HT1080 (cell line): ENCODE measurements around the gene SH3BP2. TPM values are rescaled to one million over a fixed set of nuclear protein-coding genes. Genes with fewer than 3 reads are reported as not detected.

Experiments
- DNase-seq: peaks from one replicate; pipeline ENCODE4 v3.0.0-alpha.2; 2015; ENCODE audit warnings: low read depth
- total RNA-seq: library from RNA; depleted of rRNA; stranded (reverse); fragments of >200 nt; shearing (Covaris generic); gene quantifications from 2 replicates; pipeline ENCODE4 v1.2.3, GENCODE V29; 2014

The SH3BP2 gene
- total RNA-seq, 1 experiment from 2014 or later, result 35.1 TPM

DNA sequence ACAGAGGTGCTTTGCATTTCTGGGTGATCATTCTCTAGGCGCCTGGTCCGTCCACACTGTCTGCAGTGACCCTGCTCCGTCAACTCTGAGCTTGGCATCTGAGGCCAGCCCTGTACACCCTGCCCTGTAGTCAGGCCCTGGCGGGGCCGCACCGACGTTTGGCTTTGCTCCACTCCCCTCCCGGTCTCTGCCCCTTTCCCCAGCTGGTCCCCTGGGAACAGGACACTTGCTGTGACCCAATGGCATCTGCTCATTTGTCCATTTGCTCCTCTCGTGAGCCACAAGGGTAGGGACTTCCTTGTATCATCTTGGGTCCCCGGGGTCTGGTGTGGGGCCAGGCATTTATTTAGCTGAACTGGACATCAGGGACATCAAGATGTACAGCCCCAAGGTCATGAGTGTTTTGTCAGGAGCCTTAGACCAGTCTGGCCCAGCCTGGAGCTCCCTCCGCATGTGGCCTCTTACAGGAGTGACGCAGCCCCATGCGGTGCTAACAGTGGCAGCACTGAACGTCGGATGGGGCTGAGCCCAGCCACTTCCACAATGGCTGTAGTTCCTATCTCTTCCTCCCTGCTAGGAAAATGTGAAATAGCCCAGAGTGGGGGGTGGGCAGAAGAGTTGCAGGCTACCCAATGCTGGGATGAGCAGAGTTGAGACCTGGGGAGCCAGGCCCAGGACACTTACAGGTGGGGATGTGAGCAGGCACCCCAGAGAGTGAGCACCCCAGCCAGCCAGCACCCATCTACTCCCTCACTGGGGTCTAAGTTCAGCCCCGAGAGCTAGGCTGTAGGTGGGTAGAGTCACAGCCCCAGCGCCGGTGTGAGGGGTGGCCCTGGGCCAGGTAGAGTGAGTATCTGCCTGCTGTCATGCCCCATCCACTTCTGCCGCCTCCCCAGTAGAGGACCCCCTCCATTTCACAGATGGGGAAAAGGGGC, 2.0 kb upstream of the SH3BP2 start:
- DNase-seq, result no peak

DNA sequence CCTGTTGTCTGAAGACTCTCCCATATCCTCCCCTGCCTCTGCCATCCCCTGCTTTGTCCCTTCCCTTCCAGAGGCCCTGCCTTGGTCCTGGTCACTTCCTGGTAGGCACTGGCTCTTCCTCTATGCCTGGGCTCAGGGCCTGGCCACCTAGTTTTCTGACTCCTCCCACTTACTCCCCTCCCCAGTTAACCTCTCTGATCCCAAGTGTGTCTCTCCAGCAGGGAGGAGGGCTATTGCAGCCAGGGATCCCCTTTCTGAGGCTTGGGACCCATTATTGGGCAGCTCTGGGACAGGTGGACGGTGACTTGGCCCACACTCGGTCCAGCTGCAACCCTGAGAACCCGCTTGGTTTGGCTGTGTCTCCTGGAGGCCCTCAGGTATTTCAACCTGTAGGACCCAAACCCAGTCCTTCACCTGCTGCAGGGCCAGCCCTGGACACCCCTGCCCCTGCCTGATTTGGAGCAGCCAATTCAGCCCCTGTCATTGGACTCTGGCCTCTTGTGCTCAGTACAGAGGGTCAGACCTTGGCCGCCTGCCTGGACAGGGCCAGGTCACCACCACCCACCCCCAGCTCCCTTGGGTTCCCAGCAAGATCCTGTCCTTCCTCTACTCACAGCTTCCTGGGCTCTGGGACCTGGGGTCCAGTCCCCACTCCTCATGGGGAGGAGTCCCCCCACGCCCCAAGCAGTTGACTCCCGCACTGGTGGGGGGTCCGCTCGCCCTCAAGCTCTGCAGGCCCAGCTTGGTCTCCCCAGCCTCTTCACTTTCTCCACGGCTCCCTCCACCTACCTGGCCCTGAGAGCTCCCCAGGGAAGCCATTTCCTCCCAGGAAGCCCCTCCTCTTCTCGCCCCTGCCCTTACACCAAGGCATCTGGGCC, 1.1 kb upstream of the SH3BP2 start:
- no peak for DNase-seq

DNA sequence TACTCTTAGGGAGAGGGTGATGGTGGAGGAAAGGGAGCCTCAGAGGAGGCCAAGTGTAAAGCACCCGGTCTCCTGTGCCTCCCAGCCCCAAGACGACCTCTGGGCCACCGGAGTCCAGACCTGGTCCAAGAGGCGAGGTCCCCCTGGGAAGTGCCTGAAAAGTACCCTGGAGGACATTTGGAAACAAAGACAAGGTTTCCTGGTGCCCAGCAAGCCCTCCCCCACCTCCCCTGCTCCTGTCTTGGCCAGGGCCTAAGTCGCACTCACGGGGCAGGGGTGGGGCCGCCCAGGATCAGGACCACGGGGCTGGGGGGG, 532 bp upstream of the SH3BP2 start:
- no peak for DNase-seq

DNA sequence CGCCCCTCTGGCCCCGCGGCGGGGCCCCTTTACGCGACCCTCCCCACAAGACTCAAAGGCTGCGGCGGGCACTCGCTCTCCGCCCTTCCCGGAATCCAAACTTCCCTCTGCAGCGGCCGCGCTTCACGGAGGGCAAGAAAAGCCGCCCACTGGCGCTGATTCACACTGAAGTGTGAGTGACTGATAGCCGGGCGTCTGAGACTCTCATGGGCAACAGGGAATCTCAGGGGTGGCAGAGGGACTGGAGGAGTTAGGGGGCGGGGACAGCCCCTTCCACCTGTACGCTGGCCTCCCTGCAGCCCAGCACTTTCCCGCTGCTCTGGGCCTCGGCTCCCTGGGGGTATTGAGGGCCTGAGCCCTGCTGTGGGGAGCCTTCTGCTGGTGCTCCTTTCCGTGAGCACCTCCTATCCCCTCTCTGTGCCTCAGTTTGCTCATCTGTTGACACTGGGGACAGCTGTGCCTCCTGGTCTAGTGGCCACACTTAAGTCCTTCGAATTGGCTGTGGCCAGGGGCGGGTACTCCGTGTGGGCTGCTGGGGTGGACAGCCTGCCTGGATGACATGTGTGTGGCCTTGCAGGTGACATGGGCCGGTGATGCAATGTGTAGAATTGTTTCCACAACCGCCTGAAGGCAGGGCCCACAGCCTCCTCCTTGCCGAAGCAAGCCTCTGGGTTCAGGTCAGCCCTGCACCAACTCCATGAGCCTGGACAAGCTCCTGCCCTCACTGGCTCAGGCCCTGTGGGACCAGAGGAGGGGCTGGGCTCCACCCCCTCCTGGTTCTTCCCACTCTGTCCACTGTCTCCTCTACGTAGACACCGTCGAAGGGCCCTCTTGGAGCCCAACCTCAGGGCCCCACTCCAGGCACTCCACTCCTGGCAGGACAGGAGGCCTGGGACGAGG, 951 bp downstream of the SH3BP2 start:
- DNase-seq, result no peak

DNA sequence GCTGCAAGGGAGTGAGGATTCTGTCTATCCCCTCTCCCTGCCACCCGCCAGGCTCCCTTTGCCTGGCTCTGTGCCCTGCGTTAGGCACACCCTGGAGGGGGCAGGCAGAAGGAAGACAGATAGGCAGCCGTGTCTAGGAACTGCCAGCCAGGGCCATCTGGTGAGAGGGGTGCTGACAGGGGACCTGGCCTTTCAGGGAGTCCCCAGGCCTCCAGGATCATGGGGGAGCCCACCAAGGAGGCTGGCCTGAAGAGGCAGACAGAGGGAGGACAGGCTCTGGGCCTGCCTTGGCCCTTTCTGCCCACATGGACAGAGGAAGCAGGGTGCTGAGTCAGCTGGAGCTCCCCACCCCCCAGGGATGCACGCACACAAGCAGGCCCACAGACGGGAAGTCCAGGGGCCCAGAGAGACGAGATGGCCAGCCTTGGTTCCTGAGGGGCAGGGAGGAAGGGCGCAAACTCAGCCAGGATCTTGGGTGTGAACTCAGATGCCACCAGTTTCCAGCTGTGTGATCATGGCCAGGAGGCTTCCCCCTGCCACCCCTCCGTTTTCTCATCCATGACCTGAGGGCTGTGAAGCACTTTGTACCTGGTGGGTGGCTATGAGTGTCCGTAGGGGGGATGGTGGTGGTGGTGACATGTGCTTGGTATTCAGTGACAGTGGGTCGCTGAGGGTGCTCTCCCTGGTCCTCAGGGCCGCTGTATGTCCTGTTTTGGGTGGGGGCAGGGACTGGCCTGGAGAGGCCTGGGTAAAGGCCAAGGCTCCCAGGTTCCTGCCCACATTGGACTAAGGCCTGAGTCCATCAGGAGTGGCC, 1.8 kb downstream of the SH3BP2 start:
- peak; percentile 69 for DNase-seq

DNA sequence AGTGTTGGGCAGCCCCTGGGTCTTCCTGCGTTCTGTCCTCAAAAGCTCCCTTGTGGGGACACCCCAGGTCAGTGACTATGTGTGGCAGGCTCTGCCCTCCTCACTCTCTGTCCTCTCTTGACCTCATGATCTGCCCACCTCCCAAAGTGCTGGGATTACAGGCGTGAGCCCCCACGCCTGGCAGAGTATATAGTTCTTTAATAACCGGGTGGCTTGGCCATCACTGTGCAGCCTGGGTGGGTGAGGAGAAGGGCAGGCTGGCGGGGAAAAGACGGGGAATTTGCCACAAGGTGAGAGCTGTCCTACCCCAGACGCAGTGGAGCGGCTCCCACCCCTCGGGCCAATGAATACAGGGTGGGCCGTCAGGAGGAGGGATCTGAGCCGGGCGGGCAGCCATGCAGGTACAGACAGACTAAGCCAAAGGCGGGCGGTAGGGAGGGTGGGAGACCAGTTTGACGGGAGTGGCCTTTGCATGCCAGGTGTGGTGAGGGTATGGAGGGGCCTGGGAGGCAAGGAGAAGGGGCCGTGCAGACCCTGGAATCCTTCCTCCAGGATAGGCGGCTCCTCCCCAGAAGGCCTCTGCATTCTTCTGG, 2.5 kb downstream of the SH3BP2 start:
- no peak for DNase-seq

DNA sequence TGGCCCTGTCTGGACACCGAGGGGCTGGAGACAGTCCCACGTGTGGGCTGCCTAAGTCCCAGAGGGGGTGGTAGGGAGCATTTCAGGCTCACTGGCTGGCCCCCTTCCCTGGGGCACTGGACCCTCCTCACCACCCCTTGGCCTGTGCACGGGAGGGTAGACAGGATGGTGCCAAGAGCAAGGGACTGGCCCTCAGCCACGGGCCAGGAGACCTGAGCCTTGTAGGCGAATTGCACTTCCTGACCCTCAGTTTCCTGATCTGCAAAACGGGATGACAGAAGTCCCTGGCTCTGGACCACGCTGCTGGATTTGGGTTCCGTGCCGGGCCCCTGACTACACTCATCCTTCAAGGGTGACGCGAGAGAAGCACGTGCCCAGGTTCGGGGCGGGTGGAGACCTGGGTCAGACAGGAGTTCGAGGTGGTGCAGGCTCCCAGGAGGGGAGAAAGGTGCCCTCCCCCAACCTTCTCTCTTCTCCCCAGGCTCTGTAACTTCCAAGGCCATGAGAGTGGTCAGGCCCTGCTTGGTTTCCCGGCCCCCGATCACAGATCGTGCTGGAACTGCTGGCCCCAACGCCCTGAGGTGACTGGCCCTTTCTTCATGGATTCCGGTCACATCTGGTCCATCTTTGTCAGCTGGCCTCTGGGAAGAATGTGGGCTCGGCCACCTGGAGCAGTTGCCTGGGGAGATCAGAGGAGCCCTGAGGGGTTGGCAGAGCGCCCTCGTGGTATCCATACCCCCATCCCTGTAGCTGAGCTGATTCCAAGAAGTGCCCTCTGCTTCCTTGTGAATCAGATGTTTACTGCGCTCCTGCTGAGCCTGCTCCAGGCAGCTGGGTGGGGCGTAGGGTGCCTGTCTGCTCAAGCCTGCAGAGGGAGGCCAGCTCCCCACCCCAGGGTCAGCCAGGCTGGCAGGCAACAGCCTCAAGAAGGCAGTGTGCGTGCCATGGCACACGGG, 3.3 kb downstream of the SH3BP2 start:
- peak; percentile 67 for DNase-seq

DNA sequence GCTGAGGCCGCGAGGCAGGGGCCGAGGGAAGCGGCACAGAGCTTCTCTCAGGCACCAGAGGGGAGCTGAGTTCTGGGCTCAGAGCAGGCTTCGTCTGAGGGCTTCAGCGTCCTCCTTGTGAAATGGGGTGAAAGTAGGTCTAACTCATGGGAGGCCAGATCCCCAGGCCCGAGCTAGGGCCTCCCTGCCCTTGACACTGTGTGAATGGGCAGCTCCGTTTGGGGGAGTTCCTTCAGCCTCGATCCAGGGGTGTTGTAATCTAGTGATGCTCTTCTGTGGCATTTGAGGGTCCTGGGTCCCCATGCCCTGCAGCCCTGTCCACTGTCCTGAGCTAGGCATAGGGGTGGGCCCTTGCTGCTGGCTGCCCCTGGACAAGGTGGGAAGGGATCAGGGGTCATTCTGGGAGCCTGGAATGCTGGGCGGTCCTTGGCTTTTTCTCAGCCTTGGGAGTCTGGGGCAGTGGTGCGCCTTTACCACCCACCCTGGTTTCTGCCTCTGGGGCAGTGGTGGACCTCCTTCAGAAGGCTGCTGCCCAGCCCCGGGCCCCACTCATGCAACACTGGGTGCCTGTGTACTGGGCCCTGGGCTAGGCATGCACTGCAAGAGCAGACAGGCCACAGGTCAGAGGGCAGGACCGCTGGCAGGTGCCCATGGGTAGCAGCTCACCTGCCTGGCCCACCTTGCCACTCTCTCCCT, 4.1 kb downstream of the SH3BP2 start:
- DNase-seq, result no peak

DNA sequence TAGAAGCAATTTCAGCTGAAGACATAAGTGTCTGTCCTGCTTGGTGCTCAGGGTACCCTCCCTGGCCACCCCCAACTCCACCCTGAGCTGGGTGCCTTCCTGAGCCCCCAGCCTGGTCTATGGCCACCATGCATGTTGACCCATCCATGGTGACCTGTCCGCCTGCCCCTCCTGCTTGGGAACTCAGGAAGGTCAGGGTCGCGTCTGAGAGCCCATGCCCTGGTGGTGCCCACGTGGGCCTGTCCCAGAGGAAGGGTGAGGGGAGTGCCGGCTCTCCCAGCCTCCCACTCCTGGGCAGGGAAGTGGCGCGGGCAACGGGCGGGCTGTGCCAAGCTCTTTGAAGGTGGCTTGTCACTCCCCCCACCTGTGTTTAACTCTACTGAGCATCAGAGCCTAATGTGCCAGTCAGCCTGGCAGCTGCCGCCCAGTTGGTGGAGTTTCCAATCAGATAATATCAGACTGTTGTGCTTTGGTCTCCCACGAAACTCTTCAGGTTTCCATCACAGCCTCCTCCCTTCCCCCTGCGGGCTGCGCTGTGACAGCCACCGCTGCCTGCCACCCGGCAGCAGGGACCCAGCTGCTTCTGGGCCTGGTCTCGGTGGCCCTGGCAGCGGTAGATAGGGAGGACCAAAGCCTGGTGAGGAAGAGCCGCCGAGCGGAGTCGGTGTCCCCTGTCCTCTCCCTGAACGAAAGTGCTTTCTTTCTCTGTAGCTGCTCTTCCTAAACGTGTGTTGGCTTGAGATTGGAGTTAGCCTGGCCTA, 4.8 kb downstream of the SH3BP2 start:
- DNase-seq, result no peak

DNA sequence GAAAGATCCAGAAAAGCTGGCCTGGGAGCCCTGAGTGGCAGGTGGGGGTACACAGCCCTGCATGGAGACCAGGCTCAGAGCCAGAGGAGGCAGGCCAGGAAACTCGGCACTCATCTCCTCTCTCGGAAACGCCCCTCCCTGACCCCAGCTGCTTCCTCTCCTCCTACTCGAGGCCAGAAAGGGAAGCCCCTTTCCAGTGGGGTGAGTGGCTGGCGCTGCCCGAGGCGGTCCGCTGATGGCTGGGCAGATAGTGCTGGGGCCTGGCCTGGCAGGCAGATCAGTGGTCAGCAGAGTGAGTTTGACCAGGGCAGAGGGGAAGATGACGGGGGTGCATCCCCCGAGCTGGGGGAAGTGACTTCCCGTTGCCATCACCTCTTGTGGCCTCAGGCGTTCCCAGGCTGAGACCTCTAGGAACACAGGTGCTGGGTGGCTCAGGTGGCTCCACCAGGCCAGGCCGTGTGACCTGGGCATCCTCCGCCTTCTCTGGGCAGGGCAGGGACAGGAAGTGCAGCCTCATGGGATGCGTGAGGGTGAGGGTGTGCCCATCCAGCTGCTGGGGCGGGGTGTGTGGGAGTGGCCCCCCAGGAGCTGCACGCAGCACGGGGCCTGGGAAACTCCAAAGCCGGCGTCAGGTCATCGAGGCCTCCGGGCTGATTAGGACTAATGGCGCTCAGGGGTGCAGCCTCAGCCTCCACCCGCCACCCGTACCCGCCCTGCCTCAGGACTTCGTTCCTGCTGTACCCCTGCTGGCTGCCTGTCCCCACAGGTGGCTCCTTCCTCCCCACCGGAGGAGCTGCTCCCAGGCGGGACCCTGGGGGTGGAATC, 5.7 kb downstream of the SH3BP2 start:
- no peak for DNase-seq

DNA sequence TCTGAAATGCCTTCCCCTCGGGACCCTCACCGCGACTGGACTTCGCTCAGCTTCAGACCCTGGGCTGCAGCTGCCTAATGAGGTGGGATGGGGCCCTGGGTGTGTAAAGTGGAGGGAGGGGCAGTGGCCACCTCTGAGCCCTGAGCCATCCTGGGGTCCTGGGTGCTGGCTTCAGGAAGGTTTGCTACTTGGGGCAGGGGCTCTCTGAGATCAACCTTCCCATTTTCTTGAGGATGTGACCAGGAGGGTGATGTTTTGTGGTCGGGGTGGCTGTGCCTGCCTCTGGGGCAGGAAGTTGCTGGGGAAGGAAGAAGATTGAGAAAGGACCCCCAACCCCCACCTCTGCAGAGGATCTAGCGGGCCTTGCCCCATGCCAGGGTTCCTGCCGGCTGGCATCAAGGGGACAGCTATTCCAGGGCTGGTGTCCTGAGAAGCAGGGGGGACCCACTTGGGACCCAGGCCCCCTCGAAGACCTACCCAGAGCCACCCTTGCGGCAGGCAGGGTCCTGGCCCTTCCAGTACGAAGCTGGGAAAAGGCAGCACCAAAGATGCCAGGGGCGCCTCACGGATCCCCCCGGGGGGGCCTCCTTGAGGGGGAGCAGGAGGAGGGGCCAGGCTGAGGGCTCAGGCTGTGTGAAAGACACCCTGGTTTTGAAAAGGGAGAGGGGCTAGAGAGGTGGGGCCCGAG, 6.5 kb downstream of the SH3BP2 start:
- DNase-seq, result no peak

DNA sequence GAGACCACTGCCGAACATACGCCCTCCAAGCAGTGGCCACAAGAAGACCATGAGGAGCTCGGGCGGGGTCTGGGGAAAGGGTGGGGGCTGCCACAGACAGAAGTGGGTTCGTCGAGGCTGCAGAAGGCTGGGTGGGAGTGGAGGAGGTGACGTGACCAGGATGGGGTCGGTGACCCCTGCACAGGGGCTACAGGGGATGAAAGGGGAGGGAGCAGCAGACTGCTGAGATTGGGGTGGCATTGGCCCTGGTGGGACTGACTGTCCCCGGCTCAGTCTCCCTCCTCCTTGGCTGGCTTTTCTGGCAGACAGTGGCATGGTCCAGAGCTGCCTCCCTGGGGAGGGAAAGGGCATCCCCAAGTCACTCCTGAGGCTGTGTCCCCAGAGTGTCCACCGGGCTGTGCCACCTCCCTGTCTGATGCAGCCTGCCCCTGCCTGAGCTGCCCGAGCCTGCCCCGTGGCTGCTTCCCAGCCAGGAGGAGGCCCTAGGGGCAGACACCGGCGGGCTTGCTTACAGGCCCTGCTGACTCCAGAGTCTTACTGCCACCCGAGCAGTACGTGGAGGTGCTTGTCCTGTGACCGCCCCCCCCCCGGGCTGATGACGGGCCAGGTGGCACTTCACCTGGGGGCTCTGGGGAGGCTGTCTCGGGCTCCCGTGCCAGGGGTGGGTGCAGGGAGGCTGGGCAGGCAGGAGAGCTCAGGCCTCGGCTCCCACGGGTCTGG, 7.2 kb downstream of the SH3BP2 start:
- no peak for DNase-seq

DNA sequence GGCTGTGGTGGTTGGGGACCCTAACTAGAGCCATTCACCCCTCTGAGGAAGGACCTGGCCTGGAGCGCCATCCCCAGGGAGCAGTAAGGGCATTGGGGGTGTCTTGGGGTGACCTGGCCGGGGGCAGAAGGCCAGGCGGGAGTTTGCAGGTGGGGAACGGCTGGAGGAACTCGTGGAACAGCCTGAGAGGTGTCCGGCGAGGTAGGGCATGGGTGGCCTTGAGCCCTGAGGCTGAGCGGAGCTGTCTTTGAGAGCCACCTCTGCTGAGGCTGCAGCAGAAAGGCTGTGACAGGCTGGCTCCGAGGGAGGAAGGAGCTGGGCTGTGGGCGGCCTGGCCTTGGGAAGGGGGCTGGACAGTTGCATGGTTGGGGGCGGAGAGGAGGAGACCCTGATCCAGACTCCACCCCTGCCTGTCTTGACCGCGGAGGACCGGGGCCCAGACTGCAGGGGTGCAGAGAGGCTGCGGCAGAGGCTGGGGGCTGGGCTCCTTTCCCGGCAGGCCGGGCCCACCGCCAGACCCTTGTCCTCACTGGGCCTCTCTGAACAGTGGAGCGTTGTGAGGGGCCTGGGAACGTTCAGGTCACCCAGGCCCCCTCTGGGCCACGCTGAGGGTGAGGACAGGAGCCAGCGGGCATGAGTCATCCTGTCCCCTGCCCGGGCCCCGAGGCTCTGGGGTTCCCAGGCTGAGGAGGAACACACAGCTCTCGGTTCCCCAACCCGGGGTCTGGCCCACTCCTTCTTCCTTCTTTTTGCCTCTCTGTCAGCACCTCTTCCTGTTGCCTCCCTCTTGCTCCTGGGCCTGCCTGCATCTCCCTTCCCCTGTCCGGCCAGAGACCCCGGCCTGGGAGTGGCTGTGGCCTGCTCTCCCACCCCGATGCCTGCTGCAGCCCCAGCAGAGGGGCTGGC, 8.1 kb downstream of the SH3BP2 start:
- no peak for DNase-seq
